HG03571 (cell line): ENCODE data around the gene ANAPC2.
A peak's percentile ranks its signal among the peaks of the same experiment; 100 is the strongest.

Experiments
- ATAC-seq: cut with Tn5 transposase; IDR thresholded peaks from one replicate; pipeline ENCODE4 v1.9.1; 2021; ENCODE audit not compliant: unreplicated experiment

ANAPC2 gene

GRCh38 chr9:137227853-137228505 lies 39.6 kb upstream of the ANAPC2 start:
- no peak for ATAC-seq

- ATAC-seq = no peak
Observed at GRCh38 chr9:137227054-137227852, 38.9 kb upstream of the ANAPC2 start, which contains the start of gene RNF224. Gene RNF224, plus strand, starts transcription at chr9:137227502. Its CDS starts 834 bp downstream, at chr9:137228336.

- ATAC-seq = no peak
Observed at GRCh38 chr9:137226338-137227053, 38.1 kb upstream of the ANAPC2 start.

GRCh38 chr9:137225699-137226331 lies 37.5 kb upstream of the ANAPC2 start:
- no peak for ATAC-seq

GRCh38 chr9:137224830-137225694 lies 36.7 kb upstream of the ANAPC2 start, which contains the start of gene CYSRT1:
Gene CYSRT1, plus strand, starts transcription at chr9:137225174. Its CDS starts 448 bp downstream, at chr9:137225622.
- no peak for ATAC-seq

- peak; percentile 63 for ATAC-seq
Observed at GRCh38 chr9:137223078-137223970, 35.0 kb upstream of the ANAPC2 start.

GRCh38 chr9:137222190-137223077 lies 34.1 kb upstream of the ANAPC2 start, which contains the start of gene RNF208:
Gene RNF208, minus strand, starts transcription at chr9:137222240. Its CDS starts 1,028 bp downstream, at chr9:137221212.
- ATAC-seq = no peak

- no peak for ATAC-seq
Observed at GRCh38 chr9:137221506-137222111, 33.2 kb upstream of the ANAPC2 start.

GRCh38 chr9:137221095-137221505 lies 32.7 kb upstream of the ANAPC2 start:
- no peak for ATAC-seq

- ATAC-seq = no peak
Observed at GRCh38 chr9:137220317-137221094, 32.1 kb upstream of the ANAPC2 start.

GRCh38 chr9:137219757-137220316 lies 31.5 kb upstream of the ANAPC2 start:
- no peak for ATAC-seq

GRCh38 chr9:137218754-137219271 lies 30.5 kb upstream of the ANAPC2 start:
- no peak for ATAC-seq

GRCh38 chr9:137218212-137218753 lies 29.9 kb upstream of the ANAPC2 start:
- no peak for ATAC-seq

- ATAC-seq = no peak
Observed at GRCh38 chr9:137217276-137218211, 29.2 kb upstream of the ANAPC2 start.
